ENCODE results near the gene TTC28.
A peak's percentile ranks its signal among the peaks of the same experiment; 100 is the strongest.

The TTC28 gene

DNA sequence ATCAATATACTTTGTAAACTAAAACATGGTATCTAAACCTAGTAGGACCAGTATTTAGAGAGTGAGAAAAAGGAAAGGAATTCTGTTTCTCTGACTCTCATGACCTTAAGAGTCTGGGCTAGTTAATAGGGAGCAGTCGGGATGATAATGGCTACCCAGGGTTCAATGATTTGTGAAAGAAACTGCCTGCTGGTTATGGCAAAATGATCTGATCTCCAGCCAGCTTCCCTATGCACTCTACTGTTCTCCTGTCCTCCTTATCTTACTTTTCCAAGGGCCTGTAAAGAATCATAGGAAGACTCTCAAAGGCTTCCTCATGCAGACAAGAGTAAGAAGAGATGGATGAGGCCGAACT is 567.5 kb downstream of the TTC28 start:
- no peak overlapping the region for H3K56ac ChIP-seq (ENCODE audit: low read length)
- no peaks in the 10 kb centered on the region for H3K79me1 ChIP-seq (ENCODE audit: low read length)
- no peaks in the 10 kb centered on the region for H3K27me3 ChIP-seq (ENCODE audit: insufficient read depth, low read length, poor library complexity)
- H2BK15ac ChIP-seq (replicated peaks; ENCODE audit: low read depth): no peak overlapping the region
- H3K4me2 ChIP-seq (ENCODE audit: low read length): no peak overlapping the region
- H3K36me3 ChIP-seq (ENCODE audit: control insufficient read depth, insufficient read depth, low read length): no peaks in the 10 kb centered on the region
- no peak overlapping the region for H4K8ac ChIP-seq (ENCODE audit: low read depth, low read length)
- no peak overlapping the region for H3K23ac ChIP-seq (ENCODE audit: low read length)
- H3K4ac ChIP-seq (ENCODE audit: low read depth, low read length): no peak overlapping the region
- H3K18ac ChIP-seq (ENCODE audit: low read length): no peak overlapping the region
- whole genome bisulfite sequencing (ENCODE audit: extremely low coverage, insufficient coverage, low lambda C conversion rate): no CpG with 5 or more reads among the region's 2 CpGs
- H3K79me2 ChIP-seq (ENCODE audit: control insufficient read depth, insufficient read depth, low read length): no peaks in the 10 kb centered on the region
- no peak overlapping the region for H2BK120ac ChIP-seq (ENCODE audit: low read depth, low read length)
- H3K4me1 ChIP-seq (ENCODE audit: control insufficient read depth, low read depth, low read length): peaks cover 9% of the 10 kb centered on the region
- no peak overlapping the region for H3K4me3 ChIP-seq (ENCODE audit: low read length)
- H3K27ac ChIP-seq (ENCODE audit: low read depth, low read length): no peak overlapping the region
- no peak overlapping the region for H2AK5ac ChIP-seq (ENCODE audit: low read length)
- H3K9ac ChIP-seq (ENCODE audit: low read length): no peak overlapping the region
- DNase-seq: no peak
- no peak overlapping the region for H2BK5ac ChIP-seq (ENCODE audit: low read length)
- H4K5ac ChIP-seq (ENCODE audit: low read length): no peak overlapping the region

- Histone ChIP-seq H2AK5ac (ENCODE audit: low read length) (no peak overlapping the region), H3K9ac (ENCODE audit: low read length) (no peak overlapping the region), H3K36me3 (ENCODE audit: control insufficient read depth, insufficient read depth, low read length) (no peaks in the 10 kb centered on the region), H2BK120ac (ENCODE audit: low read depth, low read length) (no peak overlapping the region), H3K79me1 (ENCODE audit: low read length) (no peaks in the 10 kb centered on the region), H4K5ac (ENCODE audit: low read length) (no peak overlapping the region), H3K23ac (ENCODE audit: low read length) (no peak overlapping the region), H3K18ac (ENCODE audit: low read length) (no peak overlapping the region), H2BK5ac (ENCODE audit: low read length) (no peak overlapping the region), H4K8ac (ENCODE audit: low read depth, low read length) (no peak overlapping the region), H3K79me2 (ENCODE audit: control insufficient read depth, insufficient read depth, low read length) (no peaks in the 10 kb centered on the region), H3K27ac (ENCODE audit: low read depth, low read length) (peak overlapping the region; percentile 11), H2BK15ac (replicated peaks; ENCODE audit: low read depth) (no peak overlapping the region), H3K27me3 (ENCODE audit: insufficient read depth, low read length, poor library complexity) (no peaks in the 10 kb centered on the region), H3K56ac (ENCODE audit: low read length) (peak overlapping the region; percentile 26), H3K4ac (ENCODE audit: low read depth, low read length) (no peak overlapping the region), H3K4me1 (ENCODE audit: control insufficient read depth, low read depth, low read length) (peaks cover 9% of the 10 kb centered on the region), H3K4me3 (ENCODE audit: low read length) (no peak overlapping the region), H3K4me2 (ENCODE audit: low read length) (no peak overlapping the region)
- DNase-seq: no peak
- WGBS (ENCODE audit: extremely low coverage, insufficient coverage, low lambda C conversion rate): no CpG with 5 or more reads among the region's 3 CpGs
These were observed 568.0 kb downstream of the TTC28 start for GRCh38 chr22:28111501-28112189.

DNA sequence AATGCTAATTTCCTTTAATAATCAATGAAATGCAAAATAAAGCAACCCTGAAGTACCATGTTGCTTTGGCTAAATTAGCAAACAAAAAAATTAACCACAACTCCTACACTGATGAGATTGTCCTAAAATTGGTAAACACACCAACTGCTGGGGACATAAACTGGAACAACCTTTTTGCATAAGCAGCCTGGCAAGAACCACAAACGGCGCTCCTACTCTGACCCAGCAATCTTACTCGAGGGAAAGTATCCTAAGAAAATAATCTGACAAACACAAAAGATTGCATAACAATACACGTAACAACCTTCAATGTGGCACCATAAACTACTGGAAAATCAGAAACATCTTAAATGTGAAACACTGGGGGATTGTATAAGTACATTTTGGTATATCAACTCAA is 570.8 kb downstream of the TTC28 start:
- no CpG with 5 or more reads among the region's 4 CpGs for WGBS (ENCODE audit: extremely low coverage, insufficient coverage, low lambda C conversion rate)
- DNase-seq: no peak
- Histone ChIP-seq H2BK5ac (ENCODE audit: low read length) (no peak overlapping the region), H3K79me2 (ENCODE audit: control insufficient read depth, insufficient read depth, low read length) (no peaks in the 10 kb centered on the region), H3K9ac (ENCODE audit: low read length) (no peak overlapping the region), H3K23ac (ENCODE audit: low read length) (no peak overlapping the region), H4K5ac (ENCODE audit: low read length) (no peak overlapping the region), H3K79me1 (ENCODE audit: low read length) (no peaks in the 10 kb centered on the region), H3K18ac (ENCODE audit: low read length) (no peak overlapping the region), H4K8ac (ENCODE audit: low read depth, low read length) (no peak overlapping the region), H3K36me3 (ENCODE audit: control insufficient read depth, insufficient read depth, low read length) (no peaks in the 10 kb centered on the region), H3K27ac (ENCODE audit: low read depth, low read length) (no peak overlapping the region), H3K56ac (ENCODE audit: low read length) (no peak overlapping the region), H3K4ac (ENCODE audit: low read depth, low read length) (no peak overlapping the region), H2BK15ac (replicated peaks; ENCODE audit: low read depth) (no peak overlapping the region), H3K4me3 (ENCODE audit: low read length) (no peak overlapping the region), H3K27me3 (ENCODE audit: insufficient read depth, low read length, poor library complexity) (no peaks in the 10 kb centered on the region), H2BK120ac (ENCODE audit: low read depth, low read length) (no peak overlapping the region), H3K4me1 (ENCODE audit: control insufficient read depth, low read depth, low read length) (peaks cover 9% of the 10 kb centered on the region), H3K4me2 (ENCODE audit: low read length) (no peak overlapping the region), H2AK5ac (ENCODE audit: low read length) (no peak overlapping the region)

DNA sequence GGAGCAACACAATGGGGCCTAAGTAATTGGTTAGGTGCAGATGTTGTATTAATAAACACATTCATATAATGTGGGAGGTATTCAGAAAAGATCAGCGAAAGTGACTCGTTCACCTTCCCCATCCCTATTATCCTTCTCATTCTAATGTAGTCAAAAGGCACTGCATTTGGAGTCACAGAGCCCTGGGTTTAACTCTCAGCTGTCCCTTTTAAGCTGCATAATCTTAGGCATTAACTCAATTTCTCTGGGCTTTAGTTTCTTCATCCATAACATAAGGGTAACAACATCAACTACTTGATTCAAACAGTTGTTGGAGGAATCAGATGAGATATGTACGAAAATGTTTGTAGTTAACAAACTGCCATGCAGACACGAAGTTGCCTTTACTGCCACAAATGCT is 573.0 kb downstream of the TTC28 start:
- H3K4me1 ChIP-seq (ENCODE audit: control insufficient read depth, low read depth, low read length): peaks cover under 1% of the 10 kb centered on the region
- WGBS (ENCODE audit: extremely low coverage, insufficient coverage, low lambda C conversion rate): no CpG with 5 or more reads among the region's 4 CpGs
- no peak overlapping the region for H2BK5ac ChIP-seq (ENCODE audit: low read length)

GRCh38 chr22:28105988-28106387 is 573.7 kb downstream of the TTC28 start:
- H3K27me3 ChIP-seq (ENCODE audit: insufficient read depth, low read length, poor library complexity): no peaks in the 10 kb centered on the region
- H3K79me2 ChIP-seq (ENCODE audit: control insufficient read depth, insufficient read depth, low read length): no peaks in the 10 kb centered on the region
- H2BK15ac ChIP-seq (replicated peaks; ENCODE audit: low read depth): no peak overlapping the region
- no peak for DNase-seq
- no peak overlapping the region for H2AK5ac ChIP-seq (ENCODE audit: low read length)
- no peak overlapping the region for H4K8ac ChIP-seq (ENCODE audit: low read depth, low read length)
- no peak overlapping the region for H3K27ac ChIP-seq (ENCODE audit: low read depth, low read length)
- no peak overlapping the region for H3K18ac ChIP-seq (ENCODE audit: low read length)
- H3K23ac ChIP-seq (ENCODE audit: low read length): no peak overlapping the region
- no CpG with 5 or more reads among the region's 2 CpGs for WGBS (ENCODE audit: extremely low coverage, insufficient coverage, low lambda C conversion rate)
- H3K79me1 ChIP-seq (ENCODE audit: low read length): no peaks in the 10 kb centered on the region
- no peak overlapping the region for H3K4me2 ChIP-seq (ENCODE audit: low read length)
- no peak overlapping the region for H2BK5ac ChIP-seq (ENCODE audit: low read length)
- H2BK120ac ChIP-seq (ENCODE audit: low read depth, low read length): no peak overlapping the region
- H3K4me1 ChIP-seq (ENCODE audit: control insufficient read depth, low read depth, low read length): no peaks in the 10 kb centered on the region
- no peak overlapping the region for H3K4ac ChIP-seq (ENCODE audit: low read depth, low read length)
- no peaks in the 10 kb centered on the region for H3K36me3 ChIP-seq (ENCODE audit: control insufficient read depth, insufficient read depth, low read length)
- no peak overlapping the region for H3K4me3 ChIP-seq (ENCODE audit: low read length)
- no peak overlapping the region for H3K9ac ChIP-seq (ENCODE audit: low read length)
- no peak overlapping the region for H4K5ac ChIP-seq (ENCODE audit: low read length)
- H3K56ac ChIP-seq (ENCODE audit: low read length): no peak overlapping the region

More for the DNA sequence above, 573.0 kb downstream of the TTC28 start:
- H3K18ac ChIP-seq (ENCODE audit: low read length): no peak overlapping the region
- H4K8ac ChIP-seq (ENCODE audit: low read depth, low read length): no peak overlapping the region
- no peak overlapping the region for H2BK120ac ChIP-seq (ENCODE audit: low read depth, low read length)
- no peak overlapping the region for H3K27ac ChIP-seq (ENCODE audit: low read depth, low read length)
- H3K4me2 ChIP-seq (ENCODE audit: low read length): no peak overlapping the region
- H3K27me3 ChIP-seq (ENCODE audit: insufficient read depth, low read length, poor library complexity): no peaks in the 10 kb centered on the region
- H2BK15ac ChIP-seq (replicated peaks; ENCODE audit: low read depth): no peak overlapping the region
- H3K4me3 ChIP-seq (ENCODE audit: low read length): no peak overlapping the region
- DNase-seq: no peak
- H4K5ac ChIP-seq (ENCODE audit: low read length): no peak overlapping the region
- no peaks in the 10 kb centered on the region for H3K79me1 ChIP-seq (ENCODE audit: low read length)
- no peak overlapping the region for H3K56ac ChIP-seq (ENCODE audit: low read length)
- H3K79me2 ChIP-seq (ENCODE audit: control insufficient read depth, insufficient read depth, low read length): no peaks in the 10 kb centered on the region
- H3K36me3 ChIP-seq (ENCODE audit: control insufficient read depth, insufficient read depth, low read length): no peaks in the 10 kb centered on the region
- H3K9ac ChIP-seq (ENCODE audit: low read length): no peak overlapping the region
- no peak overlapping the region for H3K4ac ChIP-seq (ENCODE audit: low read depth, low read length)
- no peak overlapping the region for H2AK5ac ChIP-seq (ENCODE audit: low read length)
- no peak overlapping the region for H3K23ac ChIP-seq (ENCODE audit: low read length)

- Histone ChIP-seq H3K23ac (ENCODE audit: low read length) (no peak overlapping the region), H3K4ac (ENCODE audit: low read depth, low read length) (no peak overlapping the region), H4K8ac (ENCODE audit: low read depth, low read length) (no peak overlapping the region), H3K4me3 (ENCODE audit: low read length) (no peak overlapping the region), H2BK120ac (ENCODE audit: low read depth, low read length) (no peak overlapping the region), H3K56ac (ENCODE audit: low read length) (no peak overlapping the region), H3K79me2 (ENCODE audit: control insufficient read depth, insufficient read depth, low read length) (no peaks in the 10 kb centered on the region), H4K5ac (ENCODE audit: low read length) (no peak overlapping the region), H3K79me1 (ENCODE audit: low read length) (no peaks in the 10 kb centered on the region), H2BK5ac (ENCODE audit: low read length) (no peak overlapping the region), H3K18ac (ENCODE audit: low read length) (no peak overlapping the region), H2AK5ac (ENCODE audit: low read length) (no peak overlapping the region), H2BK15ac (replicated peaks; ENCODE audit: low read depth) (no peak overlapping the region), H3K36me3 (ENCODE audit: control insufficient read depth, insufficient read depth, low read length) (no peaks in the 10 kb centered on the region), H3K9ac (ENCODE audit: low read length) (no peak overlapping the region), H3K27me3 (ENCODE audit: insufficient read depth, low read length, poor library complexity) (no peaks in the 10 kb centered on the region), H3K27ac (ENCODE audit: low read depth, low read length) (no peak overlapping the region), H3K4me2 (ENCODE audit: low read length) (no peak overlapping the region), H3K4me1 (ENCODE audit: control insufficient read depth, low read depth, low read length) (no peaks in the 10 kb centered on the region)
- WGBS (ENCODE audit: extremely low coverage, insufficient coverage, low lambda C conversion rate): no CpG with 5 or more reads among the region's 9 CpGs
- no peak for DNase-seq
These were observed 574.2 kb downstream of the TTC28 start for GRCh38 chr22:28105413-28105812.

All from mesendoderm (in vitro differentiated cells).